Fibroblast of lung (primary cell): Measurements from ENCODE around the gene PLPPR4.

Source experiments
- EZH2 ChIP-seq: IDR thresholded peaks from 2 replicates; pipeline ENCODE4 v1.5.1; 2012; ENCODE audit warnings: low read length, control low read depth, mild to moderate bottlenecking; ENCODE audit errors: missing control alignments
- TF ChIP-seq, protein P1 (sequence below), 2 donors: IDR thresholded peaks in 1 of 2; conservative IDR thresholded peaks in 1 of 2; 1 replicate in 1 of 2; 2 replicates in 1 of 2; pipeline ENCODE4 v1.5.1; 2011 to 2012; ENCODE audit warnings: low read length in 2 of 2, control low read depth in 1 of 2, inconsistent platforms in 1 of 2, low read depth in 1 of 2, mild to moderate bottlenecking in 1 of 2

GRCh38 chr1:99236756-99237155, 27.5 kb upstream of the PLPPR4 start:
- TF ChIP-seq, protein P1, sequence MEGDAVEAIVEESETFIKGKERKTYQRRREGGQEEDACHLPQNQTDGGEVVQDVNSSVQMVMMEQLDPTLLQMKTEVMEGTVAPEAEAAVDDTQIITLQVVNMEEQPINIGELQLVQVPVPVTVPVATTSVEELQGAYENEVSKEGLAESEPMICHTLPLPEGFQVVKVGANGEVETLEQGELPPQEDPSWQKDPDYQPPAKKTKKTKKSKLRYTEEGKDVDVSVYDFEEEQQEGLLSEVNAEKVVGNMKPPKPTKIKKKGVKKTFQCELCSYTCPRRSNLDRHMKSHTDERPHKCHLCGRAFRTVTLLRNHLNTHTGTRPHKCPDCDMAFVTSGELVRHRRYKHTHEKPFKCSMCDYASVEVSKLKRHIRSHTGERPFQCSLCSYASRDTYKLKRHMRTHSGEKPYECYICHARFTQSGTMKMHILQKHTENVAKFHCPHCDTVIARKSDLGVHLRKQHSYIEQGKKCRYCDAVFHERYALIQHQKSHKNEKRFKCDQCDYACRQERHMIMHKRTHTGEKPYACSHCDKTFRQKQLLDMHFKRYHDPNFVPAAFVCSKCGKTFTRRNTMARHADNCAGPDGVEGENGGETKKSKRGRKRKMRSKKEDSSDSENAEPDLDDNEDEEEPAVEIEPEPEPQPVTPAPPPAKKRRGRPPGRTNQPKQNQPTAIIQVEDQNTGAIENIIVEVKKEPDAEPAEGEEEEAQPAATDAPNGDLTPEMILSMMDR (conservative IDR thresholded peaks at IDR 0.05 in 1 of 2, IDR thresholded peaks at IDR 0.05 in 1 of 2; ENCODE audit: low read depth in 1 of 2, low read length in 2 of 2): no peak
- no peak for TF ChIP-seq EZH2
